CD14-positive monocyte (primary cell): ENCODE results near the gene ABHD12. TPM values are rescaled to one million over a fixed set of nuclear protein-coding genes. Genes with fewer than 3 reads are reported as not detected.

Experiments used
- DNase-seq, 3 donors: peaks; one replicate each; pipeline ENCODE4 v3.0.0-alpha.2; 2011 to 2022
- H2AFZ ChIP-seq: 2 replicates; pipeline ENCODE4 v1.6.0; 2012; ENCODE audit warnings: mild to moderate bottlenecking, low read depth, low read length, inconsistent platforms; ENCODE audit not compliant: insufficient read depth, poor library complexity, severe bottlenecking
- H3K27ac ChIP-seq, 2 donors: 1 replicate in 1 of 2; 2 replicates in 1 of 2; pipeline ENCODE4 v1.5.1; 2012 to 2013; ENCODE audit warnings: low read length in 2 of 2, control low read depth in 1 of 2, inconsistent platforms in 1 of 2, low read depth in 1 of 2, mild to moderate bottlenecking in 1 of 2
- H3K27me3 ChIP-seq, 2 donors: one replicate each; pipeline versions ENCODE4 v1.6.0 to v1.6.1; 2011 to 2013; ENCODE audit warnings: low read length in 2 of 2; ENCODE audit not compliant: control insufficient read depth in 2 of 2, insufficient read depth in 2 of 2
- H3K36me3 ChIP-seq, 2 donors: replicated peaks in 1 of 2; 1 replicate in 1 of 2; 2 replicates in 1 of 2; pipeline versions ENCODE4 v1.5.1 to v1.6.1; 2012 to 2013; ENCODE audit warnings: low read length in 2 of 2, control low read depth in 1 of 2, inconsistent platforms in 1 of 2, mild to moderate bottlenecking in 1 of 2; ENCODE audit not compliant: insufficient read depth in 2 of 2, control insufficient read depth in 1 of 2
- H3K4me1 ChIP-seq, 2 donors: 1 replicate in 1 of 2; 2 replicates in 1 of 2; pipeline versions ENCODE4 v1.5.1 to v1.6.1; 2012 to 2013; ENCODE audit warnings: low read length in 2 of 2, control low read depth in 1 of 2, inconsistent platforms in 1 of 2, mild to moderate bottlenecking in 1 of 2, moderate library complexity in 1 of 2; ENCODE audit not compliant: insufficient read depth in 2 of 2, control insufficient read depth in 1 of 2
- H3K4me2 ChIP-seq: replicated peaks from 2 replicates; pipeline ENCODE3; 2012; ENCODE audit warnings: low read length, moderate library complexity, mild to moderate bottlenecking; ENCODE audit not compliant: poor library complexity, severe bottlenecking; ENCODE audit errors: extremely low read depth
- H3K4me3 ChIP-seq, 3 experiments: fragments of 200-600 bp in 1 of 3; sonication (generic) in 1 of 3; replicated peaks in 1 of 3; 1 replicate in 2 of 3; 2 replicates in 1 of 3; pipeline ENCODE4 v1.5.1; 2011 to 2013; ENCODE audit warnings: low read length in 3 of 3, mild to moderate bottlenecking in 3 of 3, control low read depth in 2 of 3, low read depth in 2 of 3, inconsistent platforms in 1 of 3, moderate library complexity in 1 of 3
- H3K79me2 ChIP-seq: 2 replicates; pipeline ENCODE4 v1.6.0; 2012; ENCODE audit warnings: mild to moderate bottlenecking, control low read depth, inconsistent platforms, low read length, moderate library complexity; ENCODE audit not compliant: insufficient read depth
- H3K9ac ChIP-seq: 2 replicates; pipeline ENCODE4 v1.6.0; 2017; ENCODE audit warnings: low read length, mild to moderate bottlenecking; ENCODE audit not compliant: insufficient read depth, poor library complexity, severe bottlenecking
- H3K9me3 ChIP-seq, 2 donors: replicated peaks in 1 of 2; 1 replicate in 1 of 2; 2 replicates in 1 of 2; pipeline versions ENCODE4 v1.5.1 to v1.6.1; 2012 to 2013; ENCODE audit warnings: low read length in 2 of 2, control low read depth in 1 of 2; ENCODE audit not compliant: control insufficient read depth in 1 of 2, insufficient read depth in 1 of 2
- H4K20me1 ChIP-seq: 2 replicates; pipeline ENCODE4 v1.6.0; 2012; ENCODE audit warnings: mild to moderate bottlenecking, low read length, control low read depth, moderate library complexity; ENCODE audit not compliant: insufficient read depth
- H3K27ac Mint-ChIP-seq, 7 donors: one replicate each; pipeline ENCODE4 v1.8.0; 2020; ENCODE audit warnings: mild to moderate bottlenecking in 7 of 7, mixed read lengths in 7 of 7, moderate library complexity in 6 of 7, inconsistent platforms in 2 of 7
- H3K27me3 Mint-ChIP-seq, 3 donors: one replicate each; pipeline ENCODE4 v1.8.0; 2021 to 2022; ENCODE audit warnings: low read depth in 3 of 3, mild to moderate bottlenecking in 3 of 3, mixed read lengths in 3 of 3, moderate library complexity in 3 of 3, inconsistent platforms in 1 of 3
- H3K36me3 Mint-ChIP-seq, 2 donors: one replicate each; pipeline ENCODE4 v1.8.0; 2020; ENCODE audit warnings: mixed read lengths in 2 of 2, inconsistent platforms in 1 of 2, mild to moderate bottlenecking in 1 of 2
- H3K4me1 Mint-ChIP-seq: one replicate; pipeline ENCODE4 v1.8.0; 2020; ENCODE audit warnings: mild to moderate bottlenecking, mixed read lengths
- H3K4me3 Mint-ChIP-seq, 2 donors: one replicate each; pipeline ENCODE4 v1.8.0; 2020; ENCODE audit warnings: mild to moderate bottlenecking in 2 of 2, mixed read lengths in 2 of 2, moderate library complexity in 1 of 2
- H3K9me3 Mint-ChIP-seq, 7 donors: one replicate each; pipeline ENCODE4 v1.8.0; 2020 to 2022; ENCODE audit warnings: mixed read lengths in 7 of 7, mild to moderate bottlenecking in 6 of 7, moderate library complexity in 6 of 7, inconsistent platforms in 2 of 7
- WGBS: methylation state at CpG from one replicate; pipeline ENCODE4 v1.1.5; 2013; ENCODE audit warnings: missing lambda C conversion rate; ENCODE audit not compliant: insufficient coverage; 5-methylcytosine and 5-hydroxymethylcytosine counted together
- intact Hi-C, 2 donors: fragments of 100-400 bp; cut with micrococcal nuclease; formaldehyde crosslinking; loops; one replicate each; pipeline versions ENCODE4 v1.15.0 to v1.15.1; 2023
- polyA plus RNA-seq, 3 donors: library from polyadenylated mRNA; depleted of rRNA in 1 of 3; unstranded in 2 of 3; stranded (reverse) in 1 of 3; fragments of 300-500 nt in 2 of 3; fragments of >200 nt in 1 of 3; fragmentation: Illumina TruSeq in 2 of 3; gene quantifications; 1 replicate in 2 of 3; 2 replicates in 1 of 3; pipeline ENCODE4 v1.2.3, GENCODE V29; 2012 to 2021
- TF ChIP-seq, protein P1 (sequence below): fragments of 200-600 bp; IDR thresholded peaks from one replicate; pipeline ENCODE4 v1.8.0; 2022; ENCODE audit warnings: antibody characterized with exemption, mild to moderate bottlenecking

The ABHD12 gene
- polyA plus RNA-seq, 3 donors, result 20.3 to 34.5 (median 32.1) TPM

DNA sequence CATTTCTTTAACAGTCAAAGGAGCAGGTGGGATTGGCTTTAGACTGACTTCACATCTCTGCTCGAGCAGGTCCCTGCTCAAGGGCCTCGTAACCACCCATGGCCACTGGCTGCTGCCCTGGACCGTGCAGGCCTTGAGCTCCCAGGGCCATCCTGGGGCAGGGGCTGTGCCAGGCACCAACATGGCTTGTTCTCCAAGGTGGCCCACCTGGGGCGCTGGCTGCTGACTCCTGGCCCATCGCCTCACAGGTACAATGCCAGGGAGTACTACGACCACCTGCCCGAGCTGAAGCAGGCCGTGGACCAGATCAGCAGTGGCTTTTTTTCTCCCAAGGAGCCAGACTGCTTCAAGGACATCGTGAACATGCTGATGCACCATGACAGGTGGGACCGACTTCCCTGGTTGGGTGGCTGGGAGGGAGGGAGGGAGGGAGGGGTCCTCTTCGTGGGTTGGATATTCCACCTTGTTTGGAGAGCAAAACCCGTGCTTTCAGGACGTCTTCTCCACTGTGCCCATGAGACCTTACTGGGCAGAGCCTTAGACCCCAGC is 96.7 kb downstream of the ABHD12 start:
- H4K20me1 ChIP-seq, result no peaks in the 10 kb centered on the region
- no peak overlapping the region for H3K27ac ChIP-seq
- intact Hi-C loops, result no loop called here
- no peak for DNase-seq
- no peak overlapping the region for H3K9ac ChIP-seq
- WGBS, result 98% methylated on average over 10 of the region's 13 CpGs
- no peaks in the 10 kb centered on the region for H3K27me3 ChIP-seq
- no peaks in the 10 kb centered on the region for H3K9me3 ChIP-seq
- H3K4me2 ChIP-seq, result no peak overlapping the region
- TF ChIP-seq, protein P1, sequence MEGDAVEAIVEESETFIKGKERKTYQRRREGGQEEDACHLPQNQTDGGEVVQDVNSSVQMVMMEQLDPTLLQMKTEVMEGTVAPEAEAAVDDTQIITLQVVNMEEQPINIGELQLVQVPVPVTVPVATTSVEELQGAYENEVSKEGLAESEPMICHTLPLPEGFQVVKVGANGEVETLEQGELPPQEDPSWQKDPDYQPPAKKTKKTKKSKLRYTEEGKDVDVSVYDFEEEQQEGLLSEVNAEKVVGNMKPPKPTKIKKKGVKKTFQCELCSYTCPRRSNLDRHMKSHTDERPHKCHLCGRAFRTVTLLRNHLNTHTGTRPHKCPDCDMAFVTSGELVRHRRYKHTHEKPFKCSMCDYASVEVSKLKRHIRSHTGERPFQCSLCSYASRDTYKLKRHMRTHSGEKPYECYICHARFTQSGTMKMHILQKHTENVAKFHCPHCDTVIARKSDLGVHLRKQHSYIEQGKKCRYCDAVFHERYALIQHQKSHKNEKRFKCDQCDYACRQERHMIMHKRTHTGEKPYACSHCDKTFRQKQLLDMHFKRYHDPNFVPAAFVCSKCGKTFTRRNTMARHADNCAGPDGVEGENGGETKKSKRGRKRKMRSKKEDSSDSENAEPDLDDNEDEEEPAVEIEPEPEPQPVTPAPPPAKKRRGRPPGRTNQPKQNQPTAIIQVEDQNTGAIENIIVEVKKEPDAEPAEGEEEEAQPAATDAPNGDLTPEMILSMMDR, result no peak
- H3K27ac Mint-ChIP-seq, result peak overlapping the region in 3 of 7 donors; percentile 13 to 43 (median 21)
- no peaks in the 10 kb centered on the region for H3K9me3 Mint-ChIP-seq
- no peaks in the 10 kb centered on the region for H3K27me3 Mint-ChIP-seq
- H3K79me2 ChIP-seq, result no peaks in the 10 kb centered on the region
- no peaks in the 10 kb centered on the region for H3K4me1 ChIP-seq
- H3K36me3 ChIP-seq, result peaks cover 81 to 88% of the 10 kb centered on the region in 2 donors
- H2AFZ ChIP-seq, result no peak overlapping the region
- H3K4me3 Mint-ChIP-seq, result no peak overlapping the region
- no peaks in the 10 kb centered on the region for H3K4me1 Mint-ChIP-seq
- H3K4me3 ChIP-seq, result no peak overlapping the region
- peaks cover 55 to 86% of the 10 kb centered on the region in 2 donors for H3K36me3 Mint-ChIP-seq

GRCh38 chr20:25293507-25293906 is 97.1 kb downstream of the ABHD12 start:
- Histone ChIP-seq H3K9me3 (no peaks in the 10 kb centered on the region), H3K9ac (no peak overlapping the region), H3K27ac (no peak overlapping the region), H2AFZ (no peak overlapping the region), H4K20me1 (no peaks in the 10 kb centered on the region), H3K79me2 (no peaks in the 10 kb centered on the region), H3K4me3 (no peak overlapping the region), H3K4me2 (no peak overlapping the region), H3K27me3 (no peaks in the 10 kb centered on the region), H3K36me3 (peaks cover 80 to 90% of the 10 kb centered on the region in 2 donors), H3K4me1 (no peaks in the 10 kb centered on the region)
- intact Hi-C loops, result no loop called here
- WGBS, result 94% methylated on average over 10 of the region's 10 CpGs
- peaks cover 55 to 86% of the 10 kb centered on the region in 2 donors for H3K36me3 Mint-ChIP-seq
- H3K27me3 Mint-ChIP-seq, result no peaks in the 10 kb centered on the region
- H3K27ac Mint-ChIP-seq, result peak overlapping the region in 3 of 7 donors; percentile 13 to 45 (median 43)
- no peaks in the 10 kb centered on the region for H3K9me3 Mint-ChIP-seq
- DNase-seq, result no peak
- no peak overlapping the region for H3K4me3 Mint-ChIP-seq
- no peaks in the 10 kb centered on the region for H3K4me1 Mint-ChIP-seq
- TF ChIP-seq, protein P1, result no peak
